ENCODE measurements around the gene MNT. TPM values are rescaled to one million over a fixed set of nuclear protein-coding genes. Genes with fewer than 3 reads are reported as not detected.

MNT gene
- polyA plus RNA-seq, 1 donor from 2014 or later = 6.1 TPM

DNA sequence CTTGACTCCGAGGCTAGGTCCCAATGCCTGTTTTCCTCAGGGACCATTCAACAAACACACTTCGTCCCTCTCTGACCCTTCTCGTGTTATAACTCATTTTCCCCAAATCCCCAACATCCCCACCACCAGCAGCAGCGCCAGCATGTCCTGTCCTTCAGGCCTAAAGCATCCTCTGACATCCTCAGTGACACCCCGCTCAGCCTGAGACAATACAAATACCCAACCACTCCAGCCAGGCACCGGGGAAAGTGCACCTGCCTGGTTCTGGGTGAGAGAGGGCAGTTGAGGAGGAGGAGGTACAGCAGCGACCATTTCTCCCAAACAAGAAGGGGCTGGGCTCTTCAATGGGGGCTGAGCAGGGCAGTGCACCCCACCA, 4.7 kb downstream of the MNT start:
- H3K36me3 ChIP-seq (ENCODE audit: insufficient read depth, low read length) = no peaks in the 10 kb centered on the region
- peaks cover 72% of the 10 kb centered on the region for H3K79me2 ChIP-seq (replicated peaks; ENCODE audit: insufficient read depth, low read length)
- peak overlapping the region; percentile 7 for H3K4me2 ChIP-seq (ENCODE audit: low read length)
- H3K27ac ChIP-seq (ENCODE audit: low read length) = peak overlapping the region; percentile 47
- no peak for TF ChIP-seq CTCF (IDR thresholded peaks at IDR 0.05; ENCODE audit: poor library complexity, severe bottlenecking)
- TF ChIP-seq RAD21 (conservative IDR thresholded peaks at IDR 0.05) = no peak
- TF ChIP-seq SMC3 (conservative IDR thresholded peaks at IDR 0.05; ENCODE audit: poor library complexity) = no peak
- TF ChIP-seq, protein P1, sequence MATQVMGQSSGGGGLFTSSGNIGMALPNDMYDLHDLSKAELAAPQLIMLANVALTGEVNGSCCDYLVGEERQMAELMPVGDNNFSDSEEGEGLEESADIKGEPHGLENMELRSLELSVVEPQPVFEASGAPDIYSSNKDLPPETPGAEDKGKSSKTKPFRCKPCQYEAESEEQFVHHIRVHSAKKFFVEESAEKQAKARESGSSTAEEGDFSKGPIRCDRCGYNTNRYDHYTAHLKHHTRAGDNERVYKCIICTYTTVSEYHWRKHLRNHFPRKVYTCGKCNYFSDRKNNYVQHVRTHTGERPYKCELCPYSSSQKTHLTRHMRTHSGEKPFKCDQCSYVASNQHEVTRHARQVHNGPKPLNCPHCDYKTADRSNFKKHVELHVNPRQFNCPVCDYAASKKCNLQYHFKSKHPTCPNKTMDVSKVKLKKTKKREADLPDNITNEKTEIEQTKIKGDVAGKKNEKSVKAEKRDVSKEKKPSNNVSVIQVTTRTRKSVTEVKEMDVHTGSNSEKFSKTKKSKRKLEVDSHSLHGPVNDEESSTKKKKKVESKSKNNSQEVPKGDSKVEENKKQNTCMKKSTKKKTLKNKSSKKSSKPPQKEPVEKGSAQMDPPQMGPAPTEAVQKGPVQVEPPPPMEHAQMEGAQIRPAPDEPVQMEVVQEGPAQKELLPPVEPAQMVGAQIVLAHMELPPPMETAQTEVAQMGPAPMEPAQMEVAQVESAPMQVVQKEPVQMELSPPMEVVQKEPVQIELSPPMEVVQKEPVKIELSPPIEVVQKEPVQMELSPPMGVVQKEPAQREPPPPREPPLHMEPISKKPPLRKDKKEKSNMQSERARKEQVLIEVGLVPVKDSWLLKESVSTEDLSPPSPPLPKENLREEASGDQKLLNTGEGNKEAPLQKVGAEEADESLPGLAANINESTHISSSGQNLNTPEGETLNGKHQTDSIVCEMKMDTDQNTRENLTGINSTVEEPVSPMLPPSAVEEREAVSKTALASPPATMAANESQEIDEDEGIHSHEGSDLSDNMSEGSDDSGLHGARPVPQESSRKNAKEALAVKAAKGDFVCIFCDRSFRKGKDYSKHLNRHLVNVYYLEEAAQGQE (IDR thresholded peaks at IDR 0.05; ENCODE audit: borderline replicate concordance) = no peak
- no peak for TF ChIP-seq EZH2 (IDR thresholded peaks at IDR 0.05; ENCODE audit: borderline replicate concordance, insufficient read depth, low read length, poor library complexity, severe bottlenecking)
- no peak for TF ChIP-seq TAF1 (IDR thresholded peaks at IDR 0.05; ENCODE audit: low read depth)
- TF ChIP-seq MXI1 (conservative IDR thresholded peaks at IDR 0.05; ENCODE audit: poor library complexity, severe bottlenecking) = no peak
- TF ChIP-seq POLR2AphosphoS5 (IDR thresholded peaks at IDR 0.05) = no peak
- TF ChIP-seq EP300 (conservative IDR thresholded peaks at IDR 0.05; ENCODE audit: poor library complexity, severe bottlenecking) = no peak
- H3K9ac ChIP-seq (ENCODE audit: low read length) = peak overlapping the region; percentile 57
- H3K9me2 ChIP-seq (ENCODE audit: insufficient read depth, low read length) = no peaks in the 10 kb centered on the region
- H3F3A ChIP-seq (ENCODE audit: insufficient read depth, low read length, poor library complexity, severe bottlenecking) = peaks cover 7% of the 10 kb centered on the region
- no peaks in the 10 kb centered on the region for H3K9me3 ChIP-seq (ENCODE audit: low read length)
- H3K27me3 ChIP-seq (ENCODE audit: insufficient read depth, low read depth, low read length) = no peaks in the 10 kb centered on the region
- H4K20me1 ChIP-seq (ENCODE audit: insufficient read depth) = peaks cover 38% of the 10 kb centered on the region
- H2AFZ ChIP-seq (ENCODE audit: low read depth, low read length) = no peak overlapping the region
- H3K4me3 ChIP-seq (ENCODE audit: low read length) = peak overlapping the region; percentile 100

GRCh38 chr17:2395258-2396181, 5.3 kb downstream of the MNT start:
- no peaks in the 10 kb centered on the region for H3K27me3 ChIP-seq (ENCODE audit: insufficient read depth, low read depth, low read length)
- peaks cover 7% of the 10 kb centered on the region for H3F3A ChIP-seq (ENCODE audit: insufficient read depth, low read length, poor library complexity, severe bottlenecking)
- H3K79me2 ChIP-seq (replicated peaks; ENCODE audit: insufficient read depth, low read length) = peaks cover 72% of the 10 kb centered on the region
- no peaks in the 10 kb centered on the region for H3K9me2 ChIP-seq (ENCODE audit: insufficient read depth, low read length)
- peak overlapping the region; percentile 57 for H3K9ac ChIP-seq (ENCODE audit: low read length)
- TF ChIP-seq CTCF (IDR thresholded peaks at IDR 0.05; ENCODE audit: poor library complexity, severe bottlenecking) (no peak), TAF1 (IDR thresholded peaks at IDR 0.05; ENCODE audit: low read depth) (no peak), EP300 (conservative IDR thresholded peaks at IDR 0.05; ENCODE audit: poor library complexity, severe bottlenecking) (no peak), SMC3 (conservative IDR thresholded peaks at IDR 0.05; ENCODE audit: poor library complexity) (no peak), POLR2AphosphoS5 (IDR thresholded peaks at IDR 0.05) (no peak)
- no peak overlapping the region for H3K27ac ChIP-seq (ENCODE audit: low read length)
- H3K4me3 ChIP-seq (ENCODE audit: low read length) = peak overlapping the region; percentile 100
- peaks cover 38% of the 10 kb centered on the region for H4K20me1 ChIP-seq (ENCODE audit: insufficient read depth)
- no peaks in the 10 kb centered on the region for H3K9me3 ChIP-seq (ENCODE audit: low read length)
- H2AFZ ChIP-seq (ENCODE audit: low read depth, low read length) = no peak overlapping the region
- no peaks in the 10 kb centered on the region for H3K36me3 ChIP-seq (ENCODE audit: insufficient read depth, low read length)
- H3K4me2 ChIP-seq (ENCODE audit: low read length) = no peak overlapping the region

Data from neural cell (in vitro differentiated cells).